Measurements from ENCODE around the gene FOXN3.
"Not testable (repeated sequence)": the region's sequence is repeated elsewhere in the genome, so short reads cannot be mapped to it uniquely, and the experiment has no call there.

FOXN3 gene

DNA sequence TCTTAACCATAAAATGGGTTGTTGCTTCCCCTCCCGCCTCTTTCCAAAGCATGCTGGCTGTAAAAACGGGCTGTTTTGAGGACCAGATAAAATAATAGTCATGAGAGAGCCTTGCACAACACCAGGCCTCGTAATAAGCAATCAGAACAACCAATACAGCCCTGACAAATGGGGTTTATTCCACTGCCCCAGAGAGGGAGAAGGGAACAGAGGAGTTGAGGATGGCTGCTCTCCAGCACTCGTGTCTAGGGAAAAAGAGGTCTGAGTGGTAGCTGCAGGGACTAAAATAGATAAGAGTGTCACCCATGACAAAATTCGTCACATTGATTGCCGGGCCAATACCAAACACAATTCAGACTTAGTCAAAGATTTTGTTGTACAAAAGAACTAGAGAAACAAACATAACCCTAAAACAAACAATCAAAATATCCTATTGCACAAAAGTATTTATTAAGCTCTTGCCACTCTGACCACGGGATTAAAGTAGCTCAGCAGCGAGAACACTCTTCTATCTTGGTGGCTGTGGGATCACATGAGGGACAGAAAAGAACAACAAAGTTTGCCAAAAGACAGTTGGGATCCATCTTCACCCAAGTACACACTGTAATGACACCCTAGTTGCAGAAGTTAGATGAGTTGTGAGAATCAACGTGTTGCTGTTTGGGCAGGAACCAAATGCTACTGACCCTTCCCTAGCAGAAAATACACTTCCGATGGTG lies 188.0 kb downstream of the FOXN3 start:
- ATAC-seq (no peak), DNase-seq (no peak)

DNA sequence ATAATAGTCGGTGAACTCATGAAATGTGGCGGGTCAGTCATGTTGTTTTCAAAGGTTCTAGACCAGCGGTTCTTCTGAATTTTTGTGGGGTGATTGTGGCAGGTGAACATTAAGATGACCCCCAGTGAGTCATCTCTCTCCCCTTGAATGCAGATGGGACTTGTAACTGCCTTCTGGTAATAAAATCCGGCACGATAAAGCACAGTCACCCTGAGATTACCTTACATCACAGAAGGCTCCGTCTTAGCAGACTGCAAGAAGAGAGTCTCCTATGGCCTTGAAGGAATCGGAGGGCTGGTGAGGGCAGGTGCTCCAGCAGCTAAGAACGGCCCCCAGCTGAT lies 189.6 kb downstream of the FOXN3 start:
- DNase-seq (no peak), ATAC-seq (peak; percentile 79)

DNA sequence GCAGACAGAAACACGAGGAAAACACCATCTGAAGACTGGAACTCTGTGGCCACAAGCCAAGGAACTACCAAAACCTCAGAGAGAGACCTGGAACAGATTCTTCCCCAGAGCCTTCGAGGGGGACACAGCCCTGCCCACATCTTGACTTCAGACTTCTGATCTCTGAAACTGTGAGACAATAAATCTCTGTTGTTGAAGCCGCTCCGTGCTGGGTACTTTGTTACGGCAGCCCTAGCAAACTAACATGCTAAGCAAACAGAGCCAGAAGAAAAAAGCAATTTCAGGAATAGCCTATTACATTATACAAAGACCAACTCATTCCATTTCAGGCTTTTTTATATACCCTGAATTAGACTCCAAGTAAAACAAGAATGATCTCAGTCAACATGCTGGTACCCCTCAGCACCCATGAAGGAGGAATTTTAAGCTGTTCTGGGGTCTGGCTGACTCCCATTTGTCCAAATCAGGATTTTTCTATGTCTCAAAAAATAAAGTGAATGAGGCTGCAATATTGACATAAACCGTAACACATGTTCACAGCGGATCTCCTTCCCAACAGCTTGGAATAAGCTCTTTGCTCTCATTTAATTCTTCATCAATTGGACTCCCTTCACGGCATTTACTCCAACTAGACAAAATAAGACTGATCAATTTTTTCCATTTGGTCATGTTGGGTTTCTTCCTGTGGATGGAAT lies 190.1 kb downstream of the FOXN3 start:
- ATAC-seq = no peak
- no peak for DNase-seq

DNA sequence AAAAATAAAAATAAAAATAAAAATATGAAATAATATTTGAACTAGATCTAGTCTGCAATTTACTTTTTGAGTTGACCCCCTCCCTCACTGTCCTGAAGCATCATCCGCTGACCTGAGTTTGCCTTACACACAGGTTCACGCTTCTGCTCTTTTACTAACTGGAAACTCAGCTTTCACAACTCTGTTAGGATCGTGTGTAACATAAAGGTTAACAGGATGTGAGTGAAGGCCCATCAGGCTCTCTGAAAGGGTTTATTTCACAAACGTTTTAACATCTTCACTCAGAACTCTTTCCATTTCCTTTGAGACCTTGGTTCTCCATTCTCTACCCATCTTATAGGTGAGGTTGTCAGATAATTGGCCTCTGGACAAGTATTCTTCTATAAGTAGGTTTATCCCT lies 191.4 kb downstream of the FOXN3 start:
- ATAC-seq (peak; percentile 40), DNase-seq (no peak)

DNA sequence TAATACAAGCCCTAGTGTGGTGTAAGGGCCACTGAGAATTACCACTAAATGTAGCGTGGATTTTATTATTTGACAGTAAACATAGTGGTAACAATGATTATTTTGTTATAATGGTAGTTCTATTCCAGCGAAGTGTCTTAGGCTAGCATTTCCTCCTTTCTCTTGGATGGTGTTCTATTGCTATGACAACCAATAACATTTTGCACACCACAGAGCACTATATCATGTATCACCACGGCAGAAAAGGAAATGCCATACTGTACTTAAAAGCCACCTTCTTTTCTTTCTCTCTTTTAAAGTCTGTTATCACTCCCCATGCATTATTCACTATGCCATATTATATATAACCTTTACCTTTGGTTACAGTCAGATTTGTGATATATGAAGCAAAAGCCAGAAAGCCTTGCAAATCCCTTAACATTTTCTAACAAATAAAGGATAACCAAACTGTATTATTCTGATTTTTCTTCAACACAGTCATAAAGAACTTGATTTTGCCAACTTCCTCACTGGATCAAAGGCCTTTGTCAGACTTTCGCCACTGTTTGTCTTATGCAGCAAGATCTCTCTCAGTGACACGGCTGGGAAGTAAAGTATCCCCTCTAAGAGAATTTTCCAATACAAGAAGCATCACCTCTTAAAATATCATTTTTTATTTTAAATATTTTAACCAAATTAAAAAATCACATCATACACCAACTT lies 195.8 kb downstream of the FOXN3 start:
- ATAC-seq = peak; percentile 82
- DNase-seq = no peak

DNA sequence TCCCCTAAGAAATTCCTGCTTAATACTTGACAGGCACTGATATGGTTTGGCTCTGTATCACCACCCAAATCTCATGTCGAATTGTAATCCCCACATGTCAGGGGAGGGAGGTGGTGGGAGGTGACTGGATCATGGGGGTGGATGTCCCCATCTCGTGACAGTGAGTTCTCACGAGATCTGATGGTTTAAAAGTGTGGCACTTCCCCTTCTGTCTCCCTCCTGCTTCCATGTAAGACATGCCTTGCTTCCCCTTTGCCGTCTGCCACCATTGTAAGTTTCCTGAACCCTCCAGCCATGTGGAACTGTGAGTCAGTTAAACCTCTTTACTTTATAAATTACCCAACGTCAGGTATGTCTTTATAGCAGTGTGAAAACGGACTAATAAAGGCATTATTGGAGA lies 198.0 kb downstream of the FOXN3 start:
- DNase-seq (no peak), ATAC-seq (no peak)

DNA sequence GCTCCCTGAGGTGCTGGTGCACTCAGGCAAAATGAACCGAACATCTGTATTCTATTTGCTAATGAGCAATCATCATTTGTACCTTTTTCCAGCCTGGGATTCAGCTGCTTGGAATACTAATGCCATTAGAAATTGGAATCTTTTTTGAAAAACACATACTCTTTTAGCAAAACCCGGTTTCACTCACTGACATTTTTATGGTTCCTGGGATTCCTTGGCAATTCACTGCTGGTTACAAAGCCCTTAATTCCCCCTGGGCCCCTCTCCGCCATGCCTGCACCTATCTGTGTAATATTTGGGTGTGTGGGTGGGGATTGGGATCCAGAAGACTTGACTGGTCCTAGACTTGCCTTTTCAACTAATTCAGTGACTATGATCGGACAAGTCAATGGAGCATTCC lies 199.1 kb downstream of the FOXN3 start:
- no peak for DNase-seq
- no peak for ATAC-seq

DNA sequence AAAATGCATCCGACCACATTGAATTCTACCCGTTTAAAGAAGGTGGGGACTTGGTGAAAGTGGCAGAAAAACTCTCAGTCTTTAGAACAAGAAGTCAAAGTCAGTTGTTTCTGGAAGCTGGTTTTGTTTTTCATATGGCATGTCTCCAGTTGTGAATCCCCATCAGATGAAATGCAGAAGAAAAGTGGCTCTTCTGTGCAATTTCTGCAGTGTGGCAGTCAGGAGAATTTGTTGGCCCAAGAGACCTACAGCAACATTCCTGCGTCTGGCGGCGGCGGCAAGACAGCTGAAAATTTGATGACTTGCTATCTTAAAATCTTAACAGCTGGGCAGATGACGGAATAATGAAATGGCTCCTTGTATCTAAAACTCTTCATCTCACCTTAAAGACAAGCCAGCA lies 201.5 kb downstream of the FOXN3 start:
- ATAC-seq (no peak), DNase-seq (no peak)

DNA sequence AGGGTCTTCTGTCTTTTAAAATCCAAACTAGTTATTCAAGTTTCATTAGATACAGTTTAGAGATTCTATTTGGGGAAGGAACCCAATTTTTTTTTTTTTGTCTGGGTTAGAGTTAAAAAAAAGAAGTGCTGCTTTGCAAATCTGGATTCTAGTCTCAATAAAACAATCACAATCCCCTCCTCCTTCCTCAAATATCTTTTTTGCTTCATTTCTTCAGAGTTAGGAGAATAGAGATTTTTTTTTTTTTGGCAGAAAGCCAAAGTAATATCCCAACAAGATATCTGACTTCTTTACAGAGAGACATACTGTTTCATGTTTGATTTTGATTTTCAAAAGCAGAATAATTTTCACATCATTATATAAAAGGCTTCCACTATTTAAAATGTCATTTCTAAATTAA lies 201.9 kb downstream of the FOXN3 start:
- no peak for ATAC-seq

DNA sequence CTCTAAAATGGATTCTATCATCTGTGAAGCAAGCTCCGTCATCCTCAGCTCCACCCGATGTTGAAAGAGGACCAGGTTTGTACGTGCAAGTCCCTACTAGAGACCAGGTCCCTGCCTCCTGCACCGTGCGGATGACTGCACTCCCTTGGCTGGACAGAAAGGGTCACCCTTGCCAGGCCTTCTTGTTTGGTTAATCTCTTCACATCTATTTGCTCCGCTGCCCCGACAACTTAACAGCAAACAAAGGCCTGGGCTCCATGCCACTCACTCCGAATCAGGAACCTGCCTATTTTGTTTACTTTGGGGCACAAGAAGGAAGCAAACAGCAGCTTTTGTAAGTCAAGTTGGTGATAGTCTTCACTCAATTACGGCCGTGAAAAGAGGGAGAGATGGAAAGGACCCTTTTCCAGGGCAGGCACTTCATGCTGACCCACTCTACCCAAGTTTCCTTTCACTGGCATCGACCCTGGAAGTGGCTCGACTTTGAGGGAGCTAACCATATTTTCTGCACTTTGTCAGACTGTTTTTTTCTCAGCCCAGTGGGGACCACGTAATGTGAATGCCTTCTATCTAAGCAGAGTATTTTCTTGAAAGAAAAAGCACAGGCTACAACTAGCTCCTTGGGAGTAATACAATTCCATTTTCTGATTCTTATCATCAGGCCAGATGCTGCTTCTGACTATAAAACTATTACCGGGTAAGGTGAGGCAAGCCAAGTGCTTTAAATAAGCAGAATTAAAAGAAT lies 202.6 kb downstream of the FOXN3 start:
- no peak for DNase-seq
- ATAC-seq = no peak

More for the DNA sequence above, 201.9 kb downstream of the FOXN3 start:
- no peak for DNase-seq

DNA sequence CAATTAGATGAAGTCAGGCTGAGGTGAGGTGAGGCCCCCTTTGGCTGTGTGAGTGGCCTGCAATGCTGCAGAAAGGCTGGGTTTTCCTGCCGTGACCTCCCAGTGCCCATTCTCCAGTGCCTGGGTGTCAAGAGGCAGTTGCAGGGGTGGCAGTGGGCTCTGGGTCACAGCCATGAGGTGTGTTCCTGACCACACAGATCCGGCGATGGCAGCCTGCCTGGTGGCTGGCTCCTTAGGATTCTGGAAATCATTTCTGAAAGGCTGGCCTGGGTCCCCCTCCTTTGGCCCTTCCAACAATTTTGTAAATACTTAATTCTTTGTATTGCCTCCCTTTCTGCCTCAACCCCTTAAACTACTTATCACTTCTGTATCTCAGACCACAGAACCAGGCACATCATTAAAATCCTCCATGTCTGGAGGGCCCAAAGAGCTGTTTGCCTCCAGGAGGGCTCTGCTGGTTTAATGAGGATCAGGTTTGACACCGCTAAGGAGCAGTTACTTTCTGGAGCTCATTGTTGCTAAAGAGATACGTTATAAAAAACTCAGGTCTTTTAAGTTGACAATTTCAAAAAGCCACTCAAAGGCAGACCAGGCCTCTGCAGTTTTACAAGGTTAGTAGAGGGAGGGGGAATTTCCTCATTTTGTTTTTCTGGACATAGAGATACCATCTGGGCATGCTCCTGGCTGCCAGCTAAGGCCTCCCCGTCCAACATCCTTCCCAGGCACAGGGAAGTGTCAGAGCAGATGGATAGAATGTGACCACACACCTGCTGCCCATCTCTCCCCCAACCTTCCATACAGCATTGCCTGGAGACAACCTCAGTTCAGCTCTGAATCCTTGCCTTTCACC lies 204.4 kb downstream of the FOXN3 start:
- DNase-seq (no peak), ATAC-seq (no peak)

DNA sequence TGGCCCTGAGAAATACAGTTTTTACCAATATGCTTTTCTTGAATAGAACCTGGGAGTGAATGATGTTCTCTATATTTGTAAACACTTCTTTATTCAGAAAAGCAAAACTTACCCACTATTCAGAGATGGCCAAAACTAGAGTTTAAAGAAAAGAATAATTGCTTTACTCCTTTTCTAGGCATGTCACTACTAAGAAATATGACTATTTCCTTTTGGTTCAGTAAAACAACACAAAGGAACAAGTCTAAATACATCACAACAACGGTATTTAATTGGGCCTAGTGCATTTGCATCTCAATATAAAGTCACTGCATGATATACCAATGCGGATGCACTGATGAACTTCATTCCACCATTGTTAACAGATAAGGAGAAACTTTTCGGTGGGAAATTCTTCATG lies 207.5 kb downstream of the FOXN3 start:
- DNase-seq = no peak
- ATAC-seq = no peak

DNA sequence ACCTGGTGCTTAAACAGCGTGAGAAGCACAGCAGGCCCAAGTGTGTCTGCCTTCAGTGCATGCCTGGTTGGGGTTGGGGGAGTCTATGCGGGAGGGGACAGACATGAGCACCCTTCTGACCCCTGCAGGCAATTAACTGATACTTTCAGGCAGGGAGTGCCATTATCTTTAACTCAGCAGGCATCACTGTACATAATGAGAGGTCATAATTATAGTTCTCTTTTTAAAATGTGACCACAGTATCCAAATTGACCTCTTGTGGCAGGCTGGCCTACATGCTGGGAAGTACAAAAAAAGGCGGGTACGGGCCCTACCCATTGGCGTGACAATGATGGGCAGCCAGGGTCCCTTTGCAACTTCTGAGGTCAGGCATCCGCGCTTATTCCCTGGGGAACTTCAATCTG lies 209.1 kb downstream of the FOXN3 start:
- ATAC-seq (peak; percentile 14), DNase-seq (no peak)

DNA sequence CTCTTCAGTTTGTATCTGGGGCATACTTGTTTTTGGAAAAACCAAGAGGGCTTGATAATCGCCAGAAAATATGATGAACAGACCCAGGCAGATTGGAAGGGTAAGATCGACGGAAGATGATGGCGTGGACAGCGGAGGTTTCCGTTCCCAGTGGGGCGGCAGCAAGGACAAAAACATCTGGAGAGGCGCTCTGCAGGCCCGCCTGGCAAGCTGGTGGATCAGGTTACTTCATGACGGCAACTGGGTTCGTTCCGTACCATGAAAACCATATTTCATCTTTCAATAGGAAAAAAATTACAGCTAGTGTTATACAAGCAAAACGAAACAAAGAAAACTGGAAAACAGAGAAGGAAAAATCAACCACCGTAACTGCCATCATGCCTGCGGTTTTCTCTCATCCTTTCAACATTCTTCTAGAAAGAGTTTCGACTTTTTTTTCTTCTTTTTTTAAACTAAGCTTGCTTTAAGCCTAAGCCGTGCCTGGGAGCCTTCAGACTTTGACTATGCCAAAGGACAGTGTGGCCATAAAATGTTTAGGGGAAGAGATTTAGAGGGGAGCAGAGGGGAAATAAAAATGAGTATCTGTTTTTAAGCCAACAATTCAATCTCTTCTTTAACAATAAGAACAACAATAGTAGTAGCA lies 210.5 kb downstream of the FOXN3 start:
- ATAC-seq (no peak), DNase-seq (no peak)

DNA sequence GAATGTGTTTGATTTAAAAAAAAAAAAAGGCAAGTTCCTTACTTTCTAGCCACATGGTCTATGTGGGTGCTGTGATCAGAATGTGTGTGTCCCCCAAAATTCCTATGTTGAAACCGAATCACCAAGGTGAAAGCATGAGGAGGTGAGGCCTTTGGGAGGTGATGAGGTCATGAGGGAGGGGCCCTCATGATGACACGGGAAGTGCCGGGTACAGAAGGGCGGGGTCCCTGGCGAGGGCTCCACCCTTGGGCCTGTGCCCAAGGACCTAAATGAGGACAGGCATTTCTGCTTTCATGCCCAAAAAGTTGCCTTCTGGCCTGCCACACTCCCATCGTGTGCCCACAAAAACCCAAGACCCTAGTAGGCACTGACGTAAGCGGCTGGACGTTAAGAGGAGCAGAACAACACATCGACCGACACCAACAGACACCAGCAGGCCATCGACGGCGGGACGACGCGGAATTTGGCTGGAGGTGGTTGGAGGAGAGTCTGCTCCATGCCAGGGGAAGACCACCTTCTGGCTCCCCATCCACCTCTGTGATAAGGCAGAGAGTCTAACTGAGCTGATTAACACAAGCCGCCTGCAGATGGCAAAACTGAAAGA lies 211.8 kb downstream of the FOXN3 start:
- no peak for ATAC-seq
- DNase-seq = no peak

DNA sequence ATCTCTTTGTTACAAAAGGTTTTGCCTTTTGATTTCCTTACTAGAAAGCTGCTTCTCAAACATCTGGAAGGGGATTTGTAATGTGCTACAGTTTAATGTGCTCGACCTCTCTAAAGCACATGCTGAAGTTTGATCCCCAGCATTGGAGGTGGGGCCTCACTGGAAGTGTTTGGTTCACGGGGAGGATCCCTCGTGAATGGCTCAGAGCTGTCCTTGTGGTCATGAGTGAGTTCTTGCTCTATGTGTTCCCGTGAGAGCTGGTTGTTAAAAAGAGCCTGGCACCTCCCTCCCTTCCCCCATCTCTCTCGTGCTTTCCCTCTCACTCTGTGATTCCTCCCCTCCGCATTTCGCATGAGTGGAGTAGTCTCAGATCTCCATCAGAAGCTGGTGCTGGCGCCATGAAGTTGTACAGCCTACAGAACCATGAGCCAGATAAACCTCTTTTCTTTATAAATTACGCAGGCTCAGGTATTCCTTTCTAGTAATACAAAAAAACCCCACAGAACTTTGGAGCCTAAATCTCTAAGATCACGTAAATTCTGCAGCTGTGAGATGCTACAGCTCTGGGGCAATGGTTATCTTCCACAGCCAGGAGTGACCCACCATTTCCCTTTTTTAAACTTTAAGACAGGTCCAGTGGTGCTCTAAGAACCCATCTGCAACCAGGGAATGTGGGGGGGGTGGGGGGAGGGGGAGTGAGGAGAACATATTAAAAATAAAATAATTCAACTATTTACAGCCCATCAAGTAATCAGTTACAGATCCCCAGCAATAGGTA lies 214.4 kb downstream of the FOXN3 start:
- DNase-seq (no peak), ATAC-seq (no peak)

DNA sequence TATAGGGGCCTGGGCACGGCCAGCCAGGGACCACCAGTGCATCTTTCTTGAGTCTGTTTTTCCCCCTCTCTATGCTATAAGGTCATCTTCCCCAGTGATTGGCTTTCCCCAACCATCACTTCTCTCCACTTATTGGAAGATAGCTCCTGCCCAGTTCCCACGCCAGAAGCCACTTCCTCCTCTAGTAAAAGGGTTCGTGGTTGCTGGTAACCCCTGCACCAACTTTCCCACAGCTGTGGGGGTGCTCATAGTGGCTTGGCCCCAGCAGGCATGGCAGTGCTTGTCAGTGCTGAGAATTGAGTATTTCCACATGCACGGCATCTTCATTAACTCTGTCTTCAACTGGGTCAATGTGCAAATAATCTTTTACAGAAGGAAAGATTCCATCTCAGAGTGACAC lies 215.4 kb downstream of the FOXN3 start:
- peak; percentile 30 for DNase-seq
- ATAC-seq = peak; percentile 47

DNA sequence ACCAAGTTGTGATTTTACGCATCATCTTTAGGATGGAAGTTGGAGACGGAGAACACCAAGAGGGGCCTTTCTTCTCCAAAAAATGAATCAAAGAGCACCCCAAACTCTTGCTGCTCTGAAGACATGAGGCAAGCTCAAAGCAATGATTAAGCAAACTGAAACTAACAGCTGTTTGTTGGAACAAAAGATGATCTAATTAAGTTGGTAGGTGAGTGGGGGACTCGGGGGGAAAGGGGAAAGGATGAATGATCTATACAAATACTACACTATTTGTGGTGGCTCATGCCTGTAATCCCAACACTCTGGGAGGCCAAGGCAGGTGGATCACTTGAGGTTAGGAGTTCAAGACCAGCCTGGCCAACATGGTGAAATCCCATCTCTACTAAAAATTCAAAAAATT lies 217.7 kb downstream of the FOXN3 start:
- ATAC-seq = not testable (repeated sequence)

DNA sequence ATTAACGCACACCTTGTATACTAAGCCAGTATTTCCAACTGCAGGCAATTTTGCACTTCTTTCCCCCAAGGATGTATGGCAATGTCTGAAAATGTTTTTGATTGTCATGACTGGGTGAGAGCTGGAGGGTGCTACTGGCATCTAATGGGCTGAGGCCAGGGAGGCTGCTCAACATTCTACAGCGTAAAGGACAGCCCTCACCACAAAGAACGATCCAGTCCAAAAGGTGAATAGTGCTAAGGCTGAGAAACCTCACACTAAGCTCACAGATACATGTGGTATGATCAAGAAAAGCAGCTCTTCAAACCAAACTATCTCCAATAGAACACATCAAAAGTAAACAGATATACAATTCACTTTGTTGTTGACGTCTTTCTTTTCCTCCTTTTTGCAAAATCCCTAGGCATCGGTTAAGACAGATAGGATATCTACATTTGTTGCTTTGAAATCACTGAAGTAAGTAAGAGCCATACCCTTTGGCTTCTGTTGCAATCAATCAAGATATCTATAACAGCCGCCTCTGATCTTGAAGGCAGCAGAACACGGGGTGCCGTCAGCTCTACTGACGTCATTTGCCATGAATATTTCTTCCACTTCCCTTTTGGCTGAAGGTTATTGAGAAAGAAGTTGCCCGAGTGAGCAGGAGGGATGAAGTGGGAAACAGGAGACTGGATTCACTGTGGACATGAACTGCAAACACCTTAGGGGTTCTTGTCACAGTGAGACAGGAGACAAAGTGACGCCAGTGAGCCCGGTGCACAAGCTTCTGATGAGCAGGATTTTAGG lies 218.3 kb downstream of the FOXN3 start:
- no peak for DNase-seq
- ATAC-seq = no peak

More for the DNA sequence above, 217.7 kb downstream of the FOXN3 start:
- DNase-seq = not testable (repeated sequence)
